GM12891 (cell line): ENCODE data around the gene NEK8.

Experiments used
- POLR2A ChIP-seq: IDR thresholded peaks from 2 replicates; pipeline ENCODE4 v1.6.1; 2011; ENCODE audit warnings: low read depth, low read length, control low read depth
- POLR2AphosphoS5 ChIP-seq: IDR thresholded peaks from 2 replicates; pipeline ENCODE4 v1.6.1; 2011; ENCODE audit warnings: low read depth, low read length, control low read depth
- SPI1 ChIP-seq: IDR thresholded peaks from 2 replicates; pipeline ENCODE4 v1.6.1; 2011; ENCODE audit warnings: low read depth, low read length, control low read depth
- TAF1 ChIP-seq: IDR thresholded peaks from 2 replicates; pipeline ENCODE4 v1.6.1; 2011; ENCODE audit warnings: low read depth, low read length, control low read depth

GRCh38 chr17:28714281-28714680 lies 14.3 kb upstream of the NEK8 start:
- no peak for TF ChIP-seq POLR2A
- TF ChIP-seq POLR2AphosphoS5: no peak
- no peak for TF ChIP-seq TAF1
- no peak for TF ChIP-seq SPI1
